ENCODE data around the gene NBDY.
A peak's percentile ranks its signal among the peaks of the same experiment; 100 is the strongest.
"Not testable (repeated sequence)": the region's sequence is repeated elsewhere in the genome, so short reads cannot be mapped to it uniquely, and the experiment has no call there.

The NBDY gene, protein sequence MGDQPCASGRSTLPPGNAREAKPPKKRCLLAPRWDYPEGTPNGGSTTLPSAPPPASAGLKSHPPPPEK
- 18.1 to 21.4 reads per million in 2 donors for total RNA-seq

DNA sequence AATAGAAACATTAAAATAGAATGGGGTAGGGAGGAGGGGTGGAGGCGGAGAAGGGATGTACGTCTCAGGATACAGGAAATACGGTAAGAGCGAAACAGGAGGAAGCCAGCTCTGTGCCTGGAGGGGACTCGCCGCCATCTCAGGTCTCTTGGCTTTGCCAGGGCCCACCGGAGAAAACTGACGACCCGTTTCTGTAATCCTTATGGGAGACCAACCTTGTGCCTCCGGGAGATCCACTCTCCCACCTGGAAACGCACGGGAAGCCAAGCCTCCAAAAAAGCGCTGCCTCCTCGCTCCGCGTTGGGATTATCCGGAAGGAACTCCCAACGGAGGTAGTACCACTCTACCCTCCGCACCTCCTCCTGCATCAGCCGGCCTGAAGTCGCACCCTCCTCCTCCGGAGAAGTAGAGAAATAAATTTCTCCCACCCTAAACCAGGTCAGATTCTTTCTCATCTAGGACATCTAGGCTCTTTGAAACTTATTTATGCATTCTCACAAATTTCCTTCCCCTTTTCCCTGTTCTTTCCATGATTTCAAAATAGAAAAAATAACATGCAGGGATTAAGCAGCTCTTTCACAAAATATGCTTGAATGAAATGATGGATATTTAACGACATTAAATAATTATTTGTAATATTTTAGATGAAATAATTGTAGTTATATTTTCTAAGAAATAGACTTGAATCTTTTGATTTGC, at the start of gene NBDY:
NBDY (plus strand) TSS at position 92 of the 699 bp plus-strand sequence; CDS start at position 203, 111 bp downstream.
- DNase-seq = peak; percentile 9

DNA sequence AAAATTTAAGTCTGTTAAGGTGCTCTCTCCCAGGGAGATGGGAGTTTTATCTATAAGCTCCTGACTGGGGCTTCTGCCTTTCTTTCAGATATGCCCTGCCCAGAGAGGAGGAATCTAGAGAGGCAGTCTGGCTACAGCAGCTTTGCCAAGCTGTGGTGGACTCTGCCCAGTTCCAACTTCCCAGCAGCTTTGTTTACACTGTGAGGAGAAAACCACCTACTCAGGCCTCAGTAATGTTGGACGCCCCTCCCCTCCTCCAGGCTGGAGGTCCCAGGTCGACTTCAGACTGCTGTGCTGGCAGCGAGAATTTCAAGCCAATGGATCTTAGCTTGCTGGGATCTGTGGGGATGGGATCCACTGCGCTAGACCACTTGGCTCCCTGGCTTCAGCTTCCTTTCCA, 24.5 kb upstream of the NBDY start:
- DNase-seq = not testable (repeated sequence)

DNA sequence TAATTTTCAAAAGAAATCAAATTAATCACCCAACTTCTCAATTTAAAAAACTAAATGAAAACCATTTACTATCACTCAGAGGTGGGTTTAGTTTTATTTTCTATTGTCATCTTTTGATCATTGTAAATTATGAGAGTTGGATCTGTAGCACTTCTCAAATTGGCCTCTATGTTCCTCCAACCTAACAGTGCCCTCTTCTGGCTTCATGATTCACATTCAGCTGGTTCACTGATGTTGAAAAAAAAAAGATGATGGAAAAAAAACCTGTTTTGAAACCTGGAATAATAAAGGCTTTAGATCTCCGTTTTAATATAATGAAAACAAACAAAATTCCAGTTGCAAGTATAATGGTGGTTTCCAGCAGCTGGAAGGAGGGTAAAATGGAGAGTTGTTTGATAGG, 2.4 kb upstream of the NBDY start:
- DNase-seq = no peak

DNA sequence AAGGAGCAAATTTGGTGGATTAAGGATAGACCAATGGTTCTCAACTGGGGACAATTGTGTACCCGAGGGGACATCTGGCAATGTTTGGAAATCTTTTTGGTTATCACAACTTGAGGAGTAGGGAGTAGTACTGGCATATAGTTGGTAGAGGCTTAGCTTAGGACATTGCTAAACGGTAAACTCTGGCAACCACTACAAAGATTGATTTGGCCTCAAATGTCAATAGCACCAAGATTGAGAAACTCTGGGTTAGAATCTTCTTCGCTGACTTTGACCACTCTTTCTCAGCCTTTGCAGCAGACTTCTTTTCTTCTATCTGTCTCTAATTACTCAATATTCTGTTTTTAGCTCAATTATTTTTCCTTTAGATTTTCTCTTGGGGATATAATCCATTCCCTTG, 1.5 kb upstream of the NBDY start:
- no peak for DNase-seq

DNA sequence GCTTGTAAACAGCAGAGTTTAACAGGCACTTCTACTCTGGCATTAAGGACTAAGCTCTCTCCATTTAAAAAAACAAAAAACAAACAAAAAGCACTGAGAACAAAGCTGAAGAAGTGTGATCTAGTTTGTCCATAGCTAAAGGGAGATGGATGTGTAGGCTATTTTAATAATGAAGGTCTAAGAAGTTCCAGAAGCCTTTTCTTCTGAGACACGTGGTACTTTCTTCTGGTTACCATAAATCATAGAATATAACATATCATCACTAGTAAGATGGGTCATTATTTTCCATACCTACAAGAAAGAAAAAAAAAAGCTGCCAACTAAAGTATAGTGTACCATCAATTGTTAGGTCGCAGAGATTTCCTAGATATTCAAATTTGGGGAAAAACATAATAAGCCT, 722 bp upstream of the NBDY start:
- no peak for DNase-seq

DNA sequence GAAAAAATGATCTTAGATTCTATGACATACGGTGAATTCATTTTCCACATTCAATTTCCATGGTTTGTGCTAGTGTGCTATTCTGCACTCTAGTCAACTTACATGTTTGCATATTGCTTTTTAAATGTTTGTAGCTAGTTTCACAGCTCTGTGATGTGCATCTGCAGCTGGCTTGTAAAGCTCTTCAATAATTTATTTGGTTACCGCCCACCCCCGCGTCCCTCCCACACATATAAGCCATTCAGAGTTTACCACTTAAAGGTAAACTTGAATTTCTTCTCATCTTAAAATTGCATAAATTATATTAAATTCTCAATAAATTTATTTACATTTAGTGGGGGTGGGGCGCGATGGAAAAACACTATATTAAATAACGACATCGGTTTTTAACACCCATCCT, 291 bp upstream of the NBDY start:
- no peak for DNase-seq

DNA sequence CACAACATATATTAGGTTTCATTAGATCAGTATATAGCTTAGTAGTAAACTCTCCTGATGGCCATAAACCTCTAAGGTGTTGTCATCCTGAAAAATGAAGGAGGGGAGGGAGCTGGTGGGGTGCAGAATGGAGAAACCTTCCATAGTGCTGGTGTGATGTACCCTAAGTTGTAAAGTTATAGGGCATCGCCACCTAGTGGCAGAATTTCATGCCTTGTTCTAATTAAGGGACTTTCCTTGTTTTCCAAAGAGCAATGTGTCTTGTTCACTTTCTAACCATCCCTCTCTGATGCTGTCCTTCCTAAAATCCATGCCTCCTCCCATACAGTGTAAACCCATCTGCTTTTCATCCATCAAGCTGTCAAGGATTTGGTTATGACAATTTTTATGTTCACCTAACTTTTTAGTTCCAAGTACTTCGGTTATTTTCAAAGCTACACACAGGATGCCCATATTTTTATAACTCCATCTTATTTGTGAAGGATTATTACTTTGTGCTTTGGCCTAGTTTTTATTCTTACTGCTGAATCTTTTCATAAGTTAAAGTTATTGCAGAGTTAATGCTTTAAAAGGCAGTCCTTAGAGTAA, 4.5 kb downstream of the NBDY start:
- peak; percentile 51 for DNase-seq

DNA sequence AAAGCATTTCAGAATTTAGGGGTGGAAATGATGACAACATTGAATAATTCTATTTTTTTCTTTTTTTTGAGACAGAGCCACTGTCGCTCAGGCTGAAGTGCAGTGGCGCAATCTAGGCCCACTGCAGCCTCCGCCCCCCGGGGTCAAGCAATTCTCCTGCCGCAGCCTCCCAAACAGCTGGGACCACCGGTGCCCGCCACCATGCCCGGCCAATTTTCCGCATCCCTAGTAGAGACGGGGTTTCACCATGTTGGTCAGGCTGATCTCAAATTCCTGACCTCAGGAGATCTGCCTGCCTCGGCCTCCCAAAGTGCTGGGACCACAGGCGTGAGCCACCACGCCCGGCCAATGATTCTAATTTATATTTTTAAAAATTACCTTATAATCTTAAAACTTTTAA, 7.2 kb downstream of the NBDY start:
- DNase-seq = no peak

DNA sequence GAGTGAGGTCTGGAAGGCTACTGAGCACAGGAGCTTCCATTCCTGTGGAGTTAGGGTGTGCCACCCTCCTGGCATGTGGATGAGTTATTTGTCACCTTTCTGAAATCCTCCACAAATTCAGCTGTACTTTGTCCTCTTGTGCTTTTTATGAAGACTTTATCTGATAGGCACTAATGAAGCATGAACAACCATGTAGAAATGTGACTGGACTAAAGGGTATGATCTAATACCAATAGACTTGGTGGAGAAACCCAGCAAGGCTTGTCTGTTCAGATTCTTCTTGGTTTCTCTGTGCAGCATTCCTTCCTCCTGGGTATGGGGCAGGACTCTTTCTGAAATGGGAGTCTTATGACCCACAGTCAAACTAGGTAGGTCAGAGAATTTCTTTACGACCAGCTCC, 9.6 kb downstream of the NBDY start:
- no peak for DNase-seq

DNA sequence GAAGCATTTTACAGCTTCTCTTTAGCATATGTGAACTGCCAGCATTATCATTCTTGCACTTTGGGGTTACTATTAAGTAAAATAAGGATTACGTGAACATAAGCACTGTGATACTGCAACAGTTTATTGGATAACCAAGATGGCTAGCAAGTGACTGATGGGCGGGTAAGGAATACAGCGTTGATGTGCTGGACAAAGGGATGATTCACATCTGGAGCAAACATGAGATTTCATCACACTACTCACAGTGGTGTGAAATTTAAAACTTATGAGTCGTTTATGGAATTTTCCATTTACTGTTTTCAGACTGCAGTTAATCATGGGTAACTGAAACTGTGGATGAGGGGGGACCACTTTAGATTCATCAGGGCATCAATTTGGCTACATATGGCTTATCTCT, 16.0 kb downstream of the NBDY start:
- DNase-seq = no peak

DNA sequence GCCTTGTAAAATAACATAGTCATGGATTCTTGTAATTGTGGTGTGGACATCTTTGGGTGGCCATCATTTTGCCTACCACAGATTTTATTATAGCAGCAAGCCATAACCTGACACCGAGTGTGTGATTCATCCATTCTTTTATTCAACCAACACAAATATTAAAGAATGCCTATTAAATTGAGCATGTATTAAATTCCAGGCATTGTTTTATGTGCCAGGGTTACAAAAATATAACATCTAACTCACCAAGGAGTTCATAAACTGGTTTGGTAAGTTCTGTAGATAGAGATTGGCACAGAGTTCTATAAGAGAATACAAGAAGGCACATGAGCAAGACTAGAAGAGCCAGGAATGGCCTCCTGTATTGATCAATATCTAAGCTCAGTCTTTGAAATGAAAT, 18.0 kb downstream of the NBDY start:
- no peak for DNase-seq

DNA sequence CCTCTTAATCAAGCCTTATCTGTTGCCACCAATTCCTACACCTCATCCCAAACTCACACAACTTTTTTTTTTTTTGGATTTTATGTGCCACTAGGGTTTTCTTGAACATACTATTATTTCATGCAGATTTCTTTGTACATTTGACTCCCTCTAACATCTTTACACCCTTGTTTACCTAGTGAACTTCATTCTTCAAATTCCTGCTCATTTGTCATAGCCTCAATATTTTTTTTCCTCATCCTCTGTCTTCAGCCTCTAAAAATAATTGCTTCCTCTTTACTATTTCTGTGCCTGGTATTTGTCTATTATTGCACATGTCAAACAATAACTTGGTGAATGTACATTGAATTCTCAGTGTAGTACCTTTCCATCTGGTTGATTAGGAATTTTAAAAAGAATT, 22.0 kb downstream of the NBDY start:
- DNase-seq = no peak

DNA sequence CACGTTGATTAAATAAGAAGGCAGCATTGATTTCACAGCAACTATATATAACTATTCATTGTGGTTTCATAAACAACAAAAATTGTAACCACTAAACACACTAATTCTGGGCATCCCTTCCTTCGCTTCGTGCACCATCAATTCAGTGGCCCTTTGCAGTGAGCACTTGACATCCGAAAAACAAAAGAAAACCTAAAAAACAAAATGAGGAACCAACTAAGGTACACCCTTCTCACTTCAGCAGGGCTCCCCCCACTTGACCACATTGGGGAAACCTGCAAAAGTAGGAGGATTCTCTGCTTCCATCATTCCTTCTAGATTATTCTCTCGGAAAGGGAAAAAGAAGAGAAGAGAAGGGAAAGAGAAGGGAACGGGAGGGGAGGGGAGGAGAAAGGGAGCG, 28.3 kb downstream of the NBDY start:
- DNase-seq = no peak

DNA sequence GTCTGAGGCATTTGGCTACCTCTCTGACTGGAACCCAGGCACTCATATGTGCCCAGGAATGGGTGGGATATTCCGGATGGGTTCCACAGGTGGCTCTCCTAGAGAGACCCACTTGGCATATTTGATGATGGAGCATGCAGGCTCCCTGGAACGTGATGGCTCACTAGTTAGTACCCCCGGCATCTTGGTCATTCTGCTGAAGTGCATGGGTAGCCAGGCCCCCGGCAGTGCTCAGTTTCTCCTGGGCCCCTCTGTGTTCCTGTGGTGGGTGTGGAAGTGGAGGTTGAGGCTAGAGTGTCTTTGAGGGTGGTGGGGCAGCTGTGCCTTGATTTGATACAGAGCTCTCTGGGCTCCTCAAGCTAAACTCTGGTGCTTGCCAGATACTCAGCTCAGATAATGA, 29.4 kb downstream of the NBDY start:
- DNase-seq = no peak

DNA sequence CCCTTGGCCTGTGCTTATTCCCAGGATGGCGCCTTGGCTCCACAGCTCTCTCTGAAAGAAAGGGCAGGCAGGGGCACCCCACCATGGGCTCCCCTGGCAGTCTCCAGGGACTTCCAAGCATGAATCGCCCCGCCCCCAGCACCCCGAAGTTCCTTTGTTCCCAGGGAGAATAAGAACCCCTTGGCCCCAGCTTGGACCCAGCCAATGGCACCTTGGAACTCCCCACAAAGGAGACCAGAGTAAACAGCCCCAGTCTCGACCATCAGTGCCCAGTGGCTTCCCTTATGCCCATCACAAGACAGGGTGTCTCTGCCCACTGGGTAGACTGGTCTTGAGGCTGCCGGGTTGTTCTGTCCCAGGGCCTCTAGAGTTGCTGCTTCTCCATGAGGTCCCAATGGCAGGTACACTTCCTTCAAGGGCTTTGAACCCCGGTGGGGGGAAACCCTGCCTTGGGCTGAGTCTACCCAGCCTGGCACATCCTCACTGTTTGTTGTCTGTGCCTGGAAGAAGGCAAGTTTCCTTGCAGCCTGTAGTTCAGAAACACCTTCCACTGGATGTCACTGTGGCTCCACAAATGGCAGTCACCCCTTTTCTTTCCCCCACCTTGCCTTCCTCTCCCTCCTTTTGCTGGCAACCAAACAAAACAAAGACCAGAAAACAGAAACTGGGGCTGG, 30.8 kb downstream of the NBDY start:
- no peak for DNase-seq

DNA sequence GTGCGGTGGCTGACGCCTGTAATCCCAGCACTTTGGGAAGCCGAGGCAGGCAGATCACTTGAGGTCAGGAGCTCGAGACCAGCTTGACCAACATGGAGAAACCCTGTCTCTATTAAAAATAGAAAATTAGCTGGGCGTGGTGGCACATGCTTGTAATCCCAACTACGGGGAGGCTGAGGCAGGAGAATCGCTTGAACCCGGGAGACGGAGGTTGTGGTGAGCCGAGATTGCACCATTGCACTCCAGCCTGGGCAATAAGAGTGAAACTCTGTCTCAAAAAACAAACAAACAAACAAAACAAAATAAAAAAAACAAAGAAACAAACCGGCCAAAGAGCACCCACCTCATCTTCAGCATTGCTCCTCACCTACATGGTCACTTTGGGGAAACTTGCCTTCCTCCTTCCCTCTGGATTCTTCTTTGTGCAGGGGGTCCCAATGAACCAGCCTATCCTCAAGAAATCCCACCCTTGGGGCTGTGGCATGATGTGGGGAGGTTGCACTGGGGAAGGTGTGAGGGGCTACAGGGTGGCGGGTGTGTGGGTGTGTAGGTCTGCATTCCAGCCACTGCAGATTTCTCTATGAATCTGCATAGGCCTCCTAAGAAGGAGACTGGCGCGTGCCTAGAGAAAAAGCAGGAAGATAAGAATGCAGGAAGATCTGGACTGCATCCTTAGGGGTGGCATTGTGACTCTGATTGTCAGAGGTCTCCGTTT, 31.5 kb downstream of the NBDY start:
- not testable (repeated sequence) for DNase-seq

DNA sequence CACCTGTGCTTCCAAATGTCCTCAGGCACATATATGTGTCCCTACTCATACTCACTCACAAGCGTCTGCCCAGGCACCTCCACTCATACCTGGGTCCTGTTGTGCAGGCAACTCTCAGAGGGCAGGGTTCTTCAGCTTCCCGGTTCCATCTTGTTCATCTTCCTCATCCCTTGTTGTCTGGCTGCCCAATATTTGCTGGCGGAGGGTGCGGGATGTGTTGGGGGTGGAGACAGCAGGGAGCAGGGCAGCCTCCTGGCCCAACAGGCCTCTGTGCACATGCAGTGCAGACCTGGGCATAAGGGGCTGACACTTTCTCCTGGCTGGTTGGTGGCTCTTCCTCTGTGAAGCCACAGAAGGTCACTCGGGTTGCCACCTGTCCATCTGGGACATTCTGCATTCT, 32.1 kb downstream of the NBDY start:
- no peak for DNase-seq

DNA sequence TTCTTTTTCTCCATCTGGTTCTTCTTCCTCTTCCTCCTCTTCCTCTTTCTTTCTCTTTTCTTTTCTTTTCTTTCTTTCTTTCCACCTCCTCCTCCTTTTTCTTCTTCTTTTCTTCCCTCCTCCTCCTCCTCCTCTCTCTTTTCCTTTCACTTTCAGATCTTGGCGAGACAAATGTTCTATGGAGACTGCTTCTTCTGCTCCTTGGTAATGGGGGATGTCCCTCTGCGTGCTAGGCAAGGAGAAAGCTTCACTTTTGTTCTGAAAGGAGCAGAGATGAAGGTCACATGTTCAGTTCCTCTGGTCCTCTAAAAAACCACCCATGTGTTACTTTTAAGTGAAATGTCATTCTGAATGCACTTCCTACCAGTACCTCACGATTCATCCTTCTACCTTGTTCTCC, 33.2 kb downstream of the NBDY start:
- DNase-seq = no peak

DNA sequence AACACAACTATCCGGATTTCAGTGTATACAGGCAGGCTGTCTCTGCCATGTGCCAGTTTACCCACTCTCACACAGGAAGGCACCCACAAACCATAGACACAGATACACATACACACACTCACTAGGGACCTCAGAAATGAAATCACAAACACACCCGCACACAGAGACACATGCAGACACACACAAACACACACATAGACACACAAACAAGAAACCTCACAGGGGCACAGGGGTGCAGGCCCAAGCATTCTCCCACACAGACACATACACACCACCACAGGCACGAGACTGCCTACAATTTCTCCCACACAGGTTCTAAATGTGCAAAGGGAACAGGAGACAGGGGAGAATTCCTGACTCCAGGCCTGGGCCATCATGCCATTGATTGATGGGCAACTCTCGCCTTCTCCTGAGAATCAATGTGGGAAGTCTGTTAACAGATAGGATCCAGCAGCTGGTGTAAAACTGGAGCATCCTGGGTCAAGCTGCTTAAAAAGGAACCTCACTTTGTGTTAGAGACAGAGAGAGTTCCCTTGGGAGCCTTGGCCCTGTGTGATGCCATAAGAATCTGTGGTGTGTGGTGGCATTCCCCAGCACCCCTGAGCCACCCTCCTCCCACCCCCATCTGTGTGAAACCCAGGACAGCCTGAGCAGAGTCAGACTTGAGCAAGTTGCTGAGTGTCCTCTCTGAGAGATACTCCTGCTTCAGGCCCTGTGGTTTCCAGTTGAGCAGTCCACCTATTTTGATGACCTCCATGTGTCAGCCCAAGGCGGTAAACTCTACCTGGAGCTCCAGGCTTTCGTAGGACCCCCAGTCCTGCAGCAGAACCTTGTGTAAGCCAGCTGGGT, 33.9 kb downstream of the NBDY start:
- DNase-seq = no peak

DNA sequence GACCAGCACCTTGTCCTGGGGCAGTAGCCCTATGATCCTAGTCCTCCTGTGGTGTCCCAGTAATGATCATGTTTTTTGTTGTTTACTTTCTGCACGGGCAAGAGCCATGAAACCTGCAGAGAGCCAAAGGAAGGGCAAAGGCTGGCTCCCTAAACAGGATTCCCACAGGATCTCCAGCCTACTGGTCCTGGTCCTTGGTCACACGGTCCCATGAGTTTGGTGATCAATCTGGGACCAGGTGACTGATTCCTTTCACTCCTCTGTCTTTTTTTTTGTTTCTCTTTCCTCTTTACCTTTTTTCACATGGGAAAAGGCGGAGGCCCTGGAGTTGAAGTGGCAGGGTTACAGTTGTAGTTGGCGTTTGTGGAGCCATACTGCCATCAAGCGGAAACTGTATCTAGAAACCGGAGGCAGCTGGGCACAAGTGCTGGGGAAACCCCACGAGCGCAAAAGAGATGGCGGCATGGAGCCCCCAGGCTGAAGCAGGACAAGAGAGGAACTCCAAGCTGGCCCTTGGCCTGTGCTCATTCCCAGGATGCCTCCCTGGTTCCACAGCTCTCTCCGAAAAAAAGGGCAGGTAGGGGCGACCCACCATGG, 34.6 kb downstream of the NBDY start:
- peak; percentile 72 for DNase-seq

DNA sequence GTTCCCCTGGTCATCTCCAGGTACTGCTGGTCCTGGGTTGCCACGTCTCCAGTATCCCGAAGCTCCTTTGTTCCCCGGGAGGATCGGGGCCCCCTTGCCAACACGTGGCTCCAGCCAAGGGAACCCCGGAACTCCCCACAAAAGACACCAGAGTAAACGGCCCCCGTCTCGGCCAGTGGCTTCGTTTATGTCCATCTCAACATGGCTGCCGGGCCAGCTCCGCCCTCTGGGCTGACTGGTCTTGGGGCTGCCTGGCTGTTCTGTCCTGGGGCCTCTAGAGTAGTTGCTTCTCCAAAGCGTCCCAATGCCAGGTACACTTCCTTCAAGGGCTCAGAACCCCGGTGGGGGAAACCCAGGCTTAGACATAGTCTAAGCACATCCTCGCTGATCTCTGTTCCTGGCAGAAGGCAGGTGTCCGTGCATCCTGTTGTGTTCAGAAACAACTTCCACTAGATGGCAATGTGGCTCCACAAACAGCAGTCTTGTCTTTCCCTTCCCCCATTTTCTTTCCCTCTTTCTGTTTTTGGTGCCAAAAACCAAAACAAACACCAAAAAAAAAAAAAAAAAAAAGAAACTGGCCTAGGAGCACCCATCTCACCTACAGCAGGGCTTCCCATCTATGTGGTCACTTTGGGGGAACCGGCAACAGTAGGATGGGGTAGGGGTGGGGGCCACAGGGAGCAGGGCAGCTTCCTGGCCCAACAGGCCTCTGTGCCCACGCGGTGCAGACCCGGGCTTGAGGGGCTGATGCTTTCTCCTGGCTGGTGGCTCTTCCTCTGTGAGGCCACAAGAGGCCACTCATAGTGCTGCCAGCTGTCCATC, 35.3 kb downstream of the NBDY start:
- peak; percentile 69 for DNase-seq
